Retina (tissue), 1 donor: Measurements from ENCODE around the gene EEF1AKMT2.
A peak's percentile ranks its signal among the peaks of the same experiment; 100 is the strongest.
"Not testable (repeated sequence)": the region's sequence is repeated elsewhere in the genome, so short reads cannot be mapped to it uniquely, and the experiment has no call there.

Experiments used
- DNase-seq: peaks from one replicate; pipeline ENCODE4 v3.0.0-alpha.2; 2016

The EEF1AKMT2 gene

DNA sequence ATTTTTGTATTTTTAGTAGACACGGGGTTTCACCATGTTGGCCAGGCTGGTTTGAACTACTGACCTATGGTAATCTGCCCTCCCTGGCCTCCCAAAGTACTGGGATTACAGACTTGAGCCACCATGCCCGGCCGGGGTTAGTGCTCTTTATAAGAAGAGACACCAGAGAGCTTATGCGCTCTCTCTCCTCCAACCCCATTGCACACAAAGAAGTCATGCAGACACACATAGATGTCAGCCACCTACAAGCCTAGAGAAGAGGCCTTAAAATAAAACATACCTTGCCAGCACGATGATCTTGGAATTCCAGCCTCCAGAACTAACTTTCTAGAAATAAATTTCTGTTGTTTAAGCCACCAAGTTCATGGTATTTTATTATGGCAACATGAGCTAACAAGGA lies 37.5 kb downstream of the EEF1AKMT2 start:
- no peak for DNase-seq

DNA sequence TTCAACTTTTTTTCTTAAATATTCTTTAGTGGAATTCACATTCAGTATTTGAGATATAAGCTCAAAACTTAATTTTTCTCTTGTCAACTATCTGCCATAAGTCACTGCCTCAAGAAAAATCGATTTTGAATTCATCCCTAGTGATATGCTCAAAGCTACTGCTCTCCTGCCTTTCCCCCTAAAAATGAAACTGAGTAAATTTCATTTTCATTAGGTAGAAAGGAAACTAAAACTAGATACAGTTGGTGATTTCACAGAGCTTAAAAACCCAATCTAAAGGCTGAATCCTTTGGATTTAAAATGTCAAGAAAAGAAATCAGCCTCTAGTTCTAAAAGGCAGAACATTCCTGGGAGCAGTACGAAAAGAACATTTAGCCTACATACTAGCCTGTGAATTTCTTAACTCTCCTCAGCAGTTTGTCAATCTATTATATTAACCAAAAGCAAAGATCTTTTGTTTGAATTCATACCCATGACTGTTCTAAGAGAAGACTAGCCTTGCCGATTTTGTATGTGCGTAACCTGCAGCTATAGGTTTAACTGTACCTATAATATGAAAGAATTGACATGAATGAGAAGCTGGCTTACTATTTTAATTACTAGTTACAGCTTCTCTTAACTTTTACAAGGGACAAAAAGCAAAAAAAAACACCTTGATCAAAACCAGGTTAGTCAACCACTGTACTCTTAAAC lies 42.6 kb downstream of the EEF1AKMT2 start:
- no peak for DNase-seq

DNA sequence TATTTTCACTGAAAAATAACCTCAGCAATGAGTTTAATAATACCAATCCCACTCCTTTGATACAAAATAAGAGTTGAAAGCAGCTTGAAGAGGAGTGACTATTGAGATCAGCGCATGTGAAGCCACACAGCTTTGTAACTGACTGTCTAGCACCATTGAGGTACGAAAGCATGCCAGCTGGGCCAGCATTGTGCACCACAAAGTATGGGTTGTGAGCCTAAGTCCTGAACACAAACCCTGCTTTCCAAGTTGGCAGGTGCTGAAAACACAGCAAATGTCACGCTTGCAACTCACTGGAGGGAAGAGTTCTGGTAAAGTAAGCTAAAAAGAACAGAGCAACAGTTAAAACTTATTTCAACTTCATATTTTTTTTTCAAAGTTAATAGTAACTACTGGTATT lies 43.5 kb downstream of the EEF1AKMT2 start:
- DNase-seq, result no peak

DNA sequence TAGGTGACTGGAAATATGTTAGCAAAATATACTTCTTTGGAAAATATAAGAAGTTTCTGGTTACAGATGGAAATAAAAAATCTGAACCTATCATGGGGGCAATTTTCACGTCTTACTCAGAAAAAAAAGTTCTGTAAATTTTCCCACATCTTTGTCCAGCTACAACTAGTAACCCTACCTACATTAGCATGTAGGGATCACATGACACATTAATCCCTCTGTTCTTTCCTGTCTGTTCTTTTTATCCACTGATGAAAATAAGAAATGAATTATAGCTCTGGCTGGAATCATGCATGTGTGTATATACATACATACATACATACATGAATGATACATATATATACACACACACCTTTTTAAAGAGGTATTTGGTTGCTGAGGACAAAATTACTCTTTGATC lies 43.9 kb downstream of the EEF1AKMT2 start:
- DNase-seq, result no peak

DNA sequence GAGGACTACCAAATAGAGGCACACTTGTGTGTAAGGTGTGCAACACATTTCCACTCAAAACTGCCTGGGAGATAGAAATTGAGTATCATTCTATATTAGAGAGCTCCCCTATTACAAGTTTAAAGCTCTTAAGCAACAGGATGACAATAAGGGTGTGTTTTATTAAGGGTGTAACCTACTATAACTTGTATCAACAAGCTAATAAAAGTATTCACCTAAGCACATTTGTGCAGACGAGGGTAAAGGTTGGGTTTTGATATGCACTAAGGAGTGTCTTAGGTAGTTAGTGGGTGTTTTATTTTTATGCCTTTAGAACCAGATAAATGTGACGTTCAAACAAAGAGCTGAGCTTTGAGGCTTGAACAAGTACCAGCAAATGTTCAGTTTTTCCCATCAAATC lies 44.7 kb downstream of the EEF1AKMT2 start:
- no peak for DNase-seq

DNA sequence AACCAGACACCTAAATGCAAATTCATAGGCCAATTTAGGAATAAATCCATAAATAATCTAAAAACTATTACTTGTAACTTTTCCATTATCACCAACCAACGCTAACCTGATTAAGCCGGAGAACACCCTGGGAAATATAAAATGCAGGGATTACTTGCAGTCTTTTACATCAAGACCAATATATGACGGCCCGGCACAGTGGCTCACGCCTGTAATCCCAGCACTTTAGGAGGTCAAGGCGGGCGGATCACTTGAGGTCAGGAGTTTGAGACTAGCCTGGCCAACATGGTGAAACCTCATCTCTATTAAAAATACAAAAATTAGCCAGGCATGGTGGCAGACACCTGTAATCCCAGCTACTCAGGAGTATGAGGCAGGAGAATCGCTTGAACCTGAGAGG lies 45.2 kb downstream of the EEF1AKMT2 start:
- not testable (repeated sequence) for DNase-seq

DNA sequence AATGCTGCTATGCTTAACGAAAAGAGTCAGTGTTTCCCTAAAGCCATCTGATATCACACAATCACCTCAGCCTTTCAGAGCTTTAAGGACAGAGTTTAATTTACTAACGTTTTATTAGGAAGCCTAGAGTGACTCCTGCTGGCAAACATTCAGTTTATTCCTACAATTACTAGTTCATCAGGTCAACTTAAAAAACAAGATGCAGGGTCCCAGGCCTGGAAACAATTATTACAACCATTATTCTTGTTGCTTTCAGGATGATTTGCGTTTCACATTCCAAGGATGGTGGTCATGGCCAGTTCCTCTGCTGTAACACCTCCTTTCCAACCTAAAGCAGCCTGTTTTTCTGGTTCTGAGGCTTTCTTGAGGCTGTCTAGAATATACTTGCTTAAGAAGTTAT lies 46.0 kb downstream of the EEF1AKMT2 start:
- no peak for DNase-seq

DNA sequence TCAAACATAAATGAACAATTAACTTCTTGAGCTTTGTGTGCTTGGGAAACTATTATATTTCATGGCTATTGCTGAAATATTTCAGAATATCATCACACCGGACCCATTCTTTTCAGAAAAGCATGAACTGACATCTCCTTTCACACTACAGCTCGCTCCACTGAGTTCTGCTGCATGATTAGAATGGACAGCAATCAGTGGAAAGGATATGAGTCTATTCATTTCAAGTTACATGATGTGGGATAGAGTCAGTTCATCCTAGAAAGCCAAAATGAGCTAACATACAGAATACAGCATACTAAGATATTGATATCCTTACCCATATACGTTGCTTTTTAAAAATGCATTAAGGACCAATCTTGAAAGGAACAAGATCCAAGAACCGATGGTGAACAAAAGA lies 46.4 kb downstream of the EEF1AKMT2 start:
- peak; percentile 63 for DNase-seq

DNA sequence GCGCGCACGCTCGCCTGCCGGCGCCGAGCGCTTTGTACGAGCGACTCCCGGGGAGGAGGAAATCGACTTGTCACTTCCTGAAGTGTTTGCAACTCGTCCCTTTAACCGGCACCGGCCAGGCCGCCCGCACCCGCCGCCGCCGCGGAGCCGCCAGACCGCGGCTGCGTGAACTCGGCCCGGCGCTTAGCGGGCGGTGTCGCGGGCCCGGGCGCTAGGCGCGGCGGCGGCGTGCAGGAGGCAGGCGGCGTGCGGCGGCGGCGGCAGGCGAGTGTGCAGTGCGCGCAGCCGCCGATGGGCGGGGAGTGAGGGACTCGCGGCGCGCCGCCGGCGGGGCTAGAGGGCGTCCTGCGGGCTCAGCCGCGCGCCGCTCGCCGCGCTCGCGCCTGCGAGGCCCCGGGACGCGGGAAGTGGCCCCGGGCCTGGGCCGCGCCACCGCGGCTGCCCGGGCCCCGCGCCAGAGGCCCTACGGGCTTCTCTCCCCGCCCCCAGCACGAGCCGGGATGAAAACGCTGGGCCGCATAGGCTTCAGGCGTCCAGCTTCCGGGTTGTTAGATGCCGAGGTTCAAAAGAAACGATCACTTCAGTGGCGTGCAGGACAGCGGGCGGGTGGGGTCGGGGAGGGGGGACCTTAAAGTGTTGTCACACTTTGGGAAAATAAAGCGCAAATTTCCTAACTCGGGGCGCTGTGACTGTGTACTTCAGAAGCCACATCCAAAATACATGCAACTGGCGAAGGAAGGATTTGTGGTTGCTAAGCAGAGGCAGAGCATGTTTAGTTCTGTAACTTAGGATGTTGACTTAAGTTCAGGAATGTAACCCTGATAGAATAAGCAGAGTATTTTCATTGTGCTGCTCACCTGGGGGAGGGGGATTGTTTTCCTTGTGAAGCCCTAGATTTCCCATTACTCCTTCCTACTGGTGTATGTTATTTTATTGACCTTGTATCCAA lies 47.3 kb downstream of the EEF1AKMT2 start, which contains the start of gene FAM53B:
Gene FAM53B (minus strand): TSS at position 277 of the 949 bp plus-strand sequence. CDS start 37,665 bp downstream, outside the sequence.
- DNase-seq, result peak; percentile 69

DNA sequence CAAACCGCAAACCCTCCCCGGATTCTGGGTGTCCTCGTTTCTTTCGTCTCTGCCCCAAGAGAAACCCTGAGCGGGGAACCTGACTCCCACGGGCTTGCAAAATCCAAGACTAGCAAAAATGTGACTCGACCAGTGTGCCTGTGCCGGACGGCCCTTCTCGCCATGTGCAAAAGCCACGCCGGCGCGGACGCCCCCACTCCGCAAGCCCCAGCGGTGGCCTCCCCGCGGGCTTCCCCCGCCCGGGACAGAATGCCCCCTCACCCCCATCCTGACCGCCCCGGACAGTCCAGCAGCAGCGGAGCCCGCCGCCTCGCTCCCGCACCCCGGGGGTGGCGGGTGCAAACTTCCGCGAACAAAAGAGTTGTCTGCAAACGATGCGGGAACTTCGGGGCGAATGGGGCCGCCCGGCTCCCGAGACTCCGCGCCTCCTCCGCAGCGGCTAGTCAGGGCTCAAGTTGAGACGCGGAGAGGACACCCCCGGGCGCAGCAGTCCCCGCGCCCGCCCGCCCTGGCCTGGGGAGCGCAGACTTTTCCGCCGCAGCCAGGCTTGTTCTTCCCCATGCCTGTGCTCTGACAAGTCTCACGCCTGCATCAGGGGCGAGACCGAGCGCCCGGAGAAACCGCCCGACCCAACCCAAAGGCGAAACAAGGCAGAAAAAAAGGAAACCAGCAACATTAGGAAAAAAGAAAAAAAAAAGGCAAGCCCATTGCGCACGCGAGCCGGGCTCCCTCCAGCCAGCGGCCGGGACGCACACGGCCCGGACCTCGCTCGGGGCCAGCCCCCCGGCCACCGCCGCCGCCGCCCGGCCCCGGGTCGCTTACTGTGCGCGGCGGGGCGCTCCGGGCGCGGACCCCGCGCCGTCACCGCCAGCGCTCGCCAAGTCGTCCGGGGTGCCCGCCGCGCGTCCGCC lies 48.2 kb downstream of the EEF1AKMT2 start:
- peak; percentile 76 for DNase-seq

DNA sequence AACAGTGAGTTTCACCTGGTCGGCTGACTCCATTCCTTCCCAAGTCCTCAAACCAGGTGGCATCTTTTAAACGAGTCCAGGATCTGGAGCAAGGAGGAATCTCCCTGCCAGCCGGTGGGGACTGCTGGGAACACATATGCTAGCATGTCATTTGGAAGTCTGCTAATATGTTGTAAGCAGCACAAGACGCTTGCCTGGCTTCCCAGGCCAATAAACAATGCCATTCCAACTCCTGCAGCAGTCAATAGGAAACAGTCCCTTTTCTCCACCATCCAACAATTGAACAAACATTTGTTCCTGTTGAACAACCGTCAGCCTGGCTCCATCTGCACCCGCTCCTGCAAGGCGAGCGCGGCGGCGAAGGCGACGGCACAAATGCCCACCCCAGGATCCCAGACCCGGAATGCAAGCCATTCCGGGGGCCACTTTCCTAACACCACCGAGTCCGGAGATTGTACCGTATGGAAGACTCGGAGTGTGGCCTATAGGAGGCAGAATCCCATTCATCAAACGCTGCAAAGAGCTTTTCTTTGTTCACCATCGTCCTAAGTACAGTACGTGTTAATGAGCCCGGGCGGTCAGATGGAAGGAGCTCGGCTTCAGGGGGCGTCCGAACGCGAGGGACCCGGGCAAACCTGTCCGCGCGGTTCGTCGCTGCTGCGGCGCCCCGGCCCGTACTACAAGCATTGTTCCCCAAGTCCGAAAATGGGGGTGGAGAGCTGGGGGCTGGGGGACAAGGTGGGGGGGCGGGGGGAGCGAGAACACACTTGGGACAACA lies 49.1 kb downstream of the EEF1AKMT2 start:
- peak; percentile 75 for DNase-seq

DNA sequence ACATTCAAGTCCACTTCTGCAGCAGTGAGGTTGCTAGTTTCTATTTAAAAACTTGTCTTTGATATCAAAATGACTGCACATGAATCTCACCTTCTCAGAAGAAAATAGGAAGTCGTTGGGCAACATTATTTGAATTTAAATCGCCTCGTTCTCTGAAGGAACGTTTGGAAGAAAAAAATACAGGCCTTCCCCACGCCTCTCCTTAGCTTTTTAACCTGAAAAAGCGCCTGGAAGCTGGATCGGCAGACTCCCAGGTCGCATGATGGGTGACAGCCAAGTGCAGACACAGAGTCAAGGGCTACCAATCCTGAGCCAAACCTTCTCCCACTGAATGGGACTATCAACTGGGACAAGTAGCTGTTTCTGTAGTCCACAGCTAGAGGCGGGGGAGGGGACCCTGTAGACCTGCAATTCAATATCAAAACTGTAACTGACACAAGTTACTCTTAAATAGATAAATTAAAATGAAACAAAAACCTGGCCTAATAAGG lies 49.7 kb downstream of the EEF1AKMT2 start:
- peak; percentile 48 for DNase-seq

DNA sequence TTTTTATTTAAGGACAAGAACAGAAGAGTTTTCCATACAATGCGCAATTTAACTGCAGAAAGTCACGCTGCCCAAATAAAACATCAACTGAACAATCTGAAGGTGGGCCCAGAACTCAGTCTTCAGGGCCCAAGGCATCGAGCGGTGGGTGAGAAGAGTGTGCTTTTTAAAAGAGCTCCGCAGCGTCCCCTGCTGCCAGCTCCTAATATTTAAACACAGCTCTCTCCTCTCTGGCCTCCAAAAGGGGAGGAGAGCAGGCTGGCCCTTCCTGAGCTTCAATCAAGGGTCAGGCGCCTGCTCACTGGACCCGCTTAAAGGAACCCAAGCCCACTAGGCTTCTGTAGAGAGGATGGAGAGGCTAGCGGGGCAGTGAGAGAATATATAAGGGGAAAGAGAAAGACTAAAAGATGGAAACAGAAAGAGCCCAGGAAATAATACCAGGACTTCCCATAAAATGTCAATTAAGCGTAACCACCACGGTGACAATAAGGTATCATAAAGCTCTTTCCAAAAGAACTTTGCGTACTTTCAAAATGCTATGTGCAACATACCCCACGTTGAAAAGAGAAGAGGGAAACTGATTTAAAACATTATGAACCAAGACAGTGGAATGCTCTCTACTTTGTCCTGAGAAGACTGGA lies 50.3 kb downstream of the EEF1AKMT2 start:
- DNase-seq, result peak; percentile 88

DNA sequence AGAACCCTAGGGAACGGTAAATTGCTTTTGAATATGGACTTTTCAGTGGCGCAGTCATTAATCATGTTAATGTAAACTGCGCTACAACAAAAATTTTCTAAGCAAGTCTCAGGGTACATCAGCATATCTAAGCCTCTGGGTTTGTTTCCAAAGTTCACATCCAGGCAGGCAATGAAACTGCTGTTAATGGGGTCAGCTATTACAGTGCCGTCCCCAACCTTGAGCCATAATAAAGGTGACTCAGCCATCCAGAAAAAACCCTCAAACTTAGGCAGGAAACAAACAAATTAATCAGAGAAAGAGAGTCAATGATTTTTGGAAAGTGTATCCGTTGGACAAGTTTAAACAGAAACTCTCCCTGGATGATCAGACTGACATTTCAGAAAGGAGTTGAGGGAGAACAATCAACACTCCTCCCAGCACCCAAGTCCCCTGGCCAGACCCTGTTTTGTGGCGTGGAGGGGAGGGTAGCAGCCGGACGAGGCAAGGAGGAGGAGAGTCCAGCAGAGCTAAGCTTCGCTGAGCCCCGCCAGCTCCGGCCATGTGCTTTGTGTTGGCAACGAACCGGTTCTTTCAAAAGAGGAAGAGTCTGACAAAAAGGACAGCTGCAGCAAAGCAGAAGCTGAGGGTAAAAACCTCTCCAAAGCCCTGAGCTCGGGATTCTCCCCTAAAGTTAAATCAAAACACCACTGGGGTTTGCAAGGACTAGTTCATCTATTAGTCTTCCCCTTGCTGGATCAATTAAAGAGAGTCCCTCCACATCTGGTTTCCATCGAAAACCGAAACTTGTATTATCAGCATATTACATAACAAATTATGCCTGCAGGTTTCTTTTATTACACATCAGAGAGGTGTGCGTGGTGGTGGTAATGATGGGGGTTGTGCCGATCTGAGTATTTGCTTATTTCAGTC lies 51.1 kb downstream of the EEF1AKMT2 start:
- peak; percentile 52 for DNase-seq

DNA sequence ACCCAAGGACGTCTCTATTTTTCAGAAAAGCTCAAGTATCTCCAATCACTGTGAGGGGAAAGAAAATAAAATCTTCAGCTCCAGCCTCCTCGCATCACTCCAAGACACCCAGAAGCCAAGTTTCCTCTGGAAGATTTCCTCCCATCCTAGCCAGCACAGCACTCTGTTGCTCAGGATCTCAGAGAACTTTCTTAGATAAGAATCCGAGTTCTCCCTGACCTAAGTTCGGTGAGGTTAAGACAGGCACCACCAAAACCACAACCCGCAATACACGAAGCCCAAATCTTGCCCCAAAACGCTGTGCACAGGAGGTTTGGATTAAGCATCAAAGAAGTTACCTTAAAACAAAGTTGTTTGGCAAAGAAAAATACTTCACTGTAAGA lies 51.7 kb downstream of the EEF1AKMT2 start:
- DNase-seq, result no peak

DNA sequence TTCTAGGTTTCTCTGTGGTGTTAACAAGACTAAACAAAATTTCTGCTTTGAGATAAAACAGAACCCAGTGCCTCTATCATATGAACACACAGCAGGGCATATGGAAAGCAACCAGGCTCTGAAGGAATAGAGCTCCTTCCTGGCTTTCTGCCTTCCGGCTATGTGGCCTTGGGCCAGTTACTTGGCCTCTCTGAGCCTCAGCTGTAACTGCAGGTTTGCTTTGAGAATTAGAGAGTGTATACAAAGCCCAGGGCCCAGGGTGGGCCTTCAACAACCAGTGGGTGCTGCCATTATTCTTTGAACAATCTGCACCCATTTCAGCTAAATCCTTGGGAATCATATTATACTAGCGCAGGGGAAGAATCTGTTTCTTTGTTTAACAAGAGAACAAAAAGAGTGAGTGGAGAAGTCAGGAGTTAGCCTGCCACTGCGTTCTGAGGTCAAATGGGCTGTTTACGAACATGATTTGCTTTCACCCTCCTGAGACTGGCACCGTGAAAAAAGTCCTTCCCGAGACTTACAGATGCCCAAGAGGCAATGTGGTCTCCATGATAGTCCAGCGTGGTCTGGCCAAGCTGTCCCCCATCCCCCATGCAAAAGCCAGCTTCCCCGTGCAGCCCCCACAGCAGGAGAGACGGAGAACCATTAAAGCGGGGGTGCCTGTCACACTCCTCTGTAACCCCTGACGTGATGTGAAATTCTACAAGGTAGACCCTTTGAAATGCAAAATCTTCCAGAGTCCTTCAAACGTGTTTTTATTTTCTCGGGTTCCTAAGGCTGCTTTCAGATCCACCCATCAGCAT lies 52.4 kb downstream of the EEF1AKMT2 start:
- no peak for DNase-seq

DNA sequence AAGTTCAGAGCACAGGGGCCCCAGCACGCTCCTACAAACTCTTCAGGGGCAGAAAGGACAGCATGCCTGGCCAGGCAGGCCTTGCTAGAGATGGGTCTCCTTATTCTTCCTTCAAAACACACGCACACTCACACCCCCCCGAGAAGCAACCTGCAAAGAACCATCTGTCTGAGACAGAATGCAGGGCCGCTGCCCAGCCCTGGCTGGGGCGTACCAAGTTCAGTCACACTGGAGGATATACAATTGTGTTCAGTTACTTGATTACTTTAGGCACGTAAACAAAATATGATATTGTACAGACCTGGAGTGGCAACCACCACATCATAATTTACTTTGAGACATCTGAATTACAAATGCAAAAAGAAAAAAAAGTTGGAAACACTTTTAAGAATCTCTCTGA lies 53.2 kb downstream of the EEF1AKMT2 start:
- DNase-seq, result no peak

DNA sequence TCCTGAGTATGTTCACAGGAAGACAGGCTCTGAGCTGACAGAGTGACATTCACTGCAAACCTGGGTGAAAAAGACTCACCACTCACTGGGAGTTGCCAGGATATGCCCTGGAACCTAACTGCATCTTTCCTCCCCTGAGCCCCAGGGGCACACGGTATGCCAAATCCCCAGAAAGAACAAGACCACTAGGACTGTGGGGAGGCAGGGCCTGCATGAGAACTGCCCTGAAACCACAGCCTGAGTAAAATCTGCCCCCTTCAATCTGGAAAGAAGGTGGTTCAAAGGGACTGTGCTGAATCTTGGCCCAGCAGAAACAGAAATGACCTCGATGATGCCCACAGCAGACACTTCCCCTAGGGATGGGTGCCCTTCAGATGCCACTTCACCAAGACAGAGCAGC lies 54.0 kb downstream of the EEF1AKMT2 start:
- DNase-seq, result no peak

DNA sequence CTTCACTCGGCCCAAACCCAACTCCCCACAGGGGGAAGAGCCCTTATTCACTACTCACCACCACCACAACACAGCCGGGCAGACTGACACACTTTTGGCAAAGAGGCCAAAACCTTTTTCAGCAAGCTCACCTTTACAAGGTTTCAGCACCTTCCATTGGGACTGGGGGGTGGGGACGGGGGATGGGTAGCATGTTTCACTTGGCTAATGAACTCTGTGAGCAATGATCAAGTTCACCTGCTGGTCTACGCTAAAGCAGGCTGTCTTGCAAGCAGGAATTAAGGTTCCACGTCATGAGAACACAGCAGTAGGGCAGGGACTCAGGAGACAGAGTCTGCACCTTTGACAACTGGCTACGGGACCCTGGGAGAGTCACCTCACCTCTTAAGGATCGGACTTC lies 54.5 kb downstream of the EEF1AKMT2 start:
- no peak for DNase-seq
